ENCODE measurements around the gene EYS.
"Not testable (repeated sequence)": the region's sequence is repeated elsewhere in the genome, so short reads cannot be mapped to it uniquely, and the experiment has no call there.

Gene EYS

GRCh38 chr6:63806573-63806913 lies 1900.5 kb downstream of the EYS start:
- DNase-seq (ENCODE audit: low spot score) (no peak), FAIRE-seq (no peak)

DNA sequence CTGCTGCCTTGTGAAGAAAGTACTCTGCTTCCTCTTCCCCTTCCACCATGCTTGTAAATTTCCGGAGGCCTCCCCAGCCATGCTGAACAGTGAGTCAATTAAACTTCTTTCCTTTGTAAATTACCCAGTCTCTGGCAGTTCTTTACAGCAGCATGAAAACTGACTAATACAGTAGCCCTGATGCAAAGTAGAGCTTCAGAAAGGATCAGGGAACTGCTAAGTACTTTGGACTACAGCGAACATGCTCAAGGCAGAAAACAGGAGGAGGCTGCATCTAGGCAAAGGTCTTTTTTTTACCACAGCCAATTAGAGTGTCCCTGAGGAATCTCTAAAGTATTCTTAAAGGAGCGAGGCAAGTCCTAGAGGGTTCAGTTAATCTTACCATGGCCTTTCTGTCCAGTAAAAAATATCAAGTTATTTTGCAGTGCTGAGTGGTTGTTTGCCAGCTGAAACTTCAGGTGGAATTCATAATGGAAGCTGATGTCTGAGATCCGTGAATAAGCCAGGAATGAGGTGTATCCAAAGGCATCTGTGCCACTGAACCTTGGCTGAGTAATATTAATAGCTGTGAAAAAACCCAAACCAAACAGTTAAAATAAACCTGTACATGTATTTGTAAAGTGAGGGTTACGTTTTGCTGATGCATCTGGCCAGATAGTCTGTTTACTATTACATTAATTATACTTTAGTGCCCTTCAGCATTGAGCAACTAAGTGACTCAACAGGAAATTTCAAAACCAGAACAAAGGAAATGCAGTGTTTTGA lies 1901.0 kb downstream of the EYS start:
- FAIRE-seq (peak; percentile 77), DNase-seq (ENCODE audit: low spot score) (peak; percentile 66)

- DNase-seq (ENCODE audit: low spot score) (no peak), FAIRE-seq (no peak)
These were observed 1901.7 kb downstream of the EYS start for GRCh38 chr6:63805345-63805744.

DNA sequence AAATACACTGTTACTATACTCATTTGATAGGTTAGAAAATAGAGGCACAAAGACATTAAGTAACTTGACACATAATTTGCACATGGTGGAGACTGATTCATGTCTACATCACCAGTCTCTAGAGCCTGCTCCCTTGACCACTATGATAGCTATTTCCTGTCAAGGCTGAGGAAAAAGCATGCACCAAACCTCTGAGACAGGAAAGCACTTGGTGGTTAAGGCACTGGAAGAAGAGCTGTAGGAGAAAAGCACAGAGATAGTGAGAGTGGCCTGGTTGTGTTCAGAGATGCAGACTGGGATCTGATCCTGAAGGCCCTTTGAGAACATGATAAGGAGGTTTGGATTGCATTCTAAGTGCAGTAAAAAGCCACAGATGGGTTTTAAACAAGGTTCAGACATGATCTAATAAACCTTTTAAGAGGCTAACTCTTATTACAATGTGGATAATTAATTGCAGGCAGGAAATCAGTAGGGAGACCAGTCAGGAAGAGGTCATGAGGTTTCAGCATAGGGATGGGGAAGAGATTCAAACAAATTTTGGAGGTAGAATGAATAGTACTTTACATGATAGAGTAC lies 1902.6 kb downstream of the EYS start:
- FAIRE-seq (peak; percentile 85), DNase-seq (ENCODE audit: low spot score) (peak; percentile 87)

GRCh38 chr6:63803371-63803770 lies 1903.7 kb downstream of the EYS start:
- no peak for DNase-seq (ENCODE audit: low spot score)
- FAIRE-seq = no peak

GRCh38 chr6:63802606-63803206 lies 1904.3 kb downstream of the EYS start:
- DNase-seq (ENCODE audit: low spot score) (no peak), FAIRE-seq (peak; percentile 69)

DNA sequence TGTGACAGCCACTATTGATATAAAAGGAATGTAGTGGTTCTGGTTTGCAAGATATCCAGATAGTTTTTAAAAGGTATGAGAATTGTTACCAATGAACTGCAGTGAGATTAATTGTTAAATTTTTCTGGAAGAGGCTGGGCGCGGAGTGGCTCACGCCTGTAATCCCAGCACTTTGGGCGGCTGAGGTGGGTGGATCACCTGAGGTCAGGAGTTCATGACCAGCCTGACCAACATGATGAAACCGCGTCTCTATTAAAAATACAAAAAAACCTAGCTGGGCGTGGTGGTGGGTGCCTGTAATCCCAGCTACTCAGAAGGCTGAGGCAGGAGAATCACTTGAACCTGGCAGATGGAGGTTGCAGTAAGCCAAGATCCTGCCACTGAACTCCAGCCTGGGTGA lies 1906.6 kb downstream of the EYS start:
- not testable (repeated sequence) for FAIRE-seq; DNase-seq (ENCODE audit: low spot score)

DNA sequence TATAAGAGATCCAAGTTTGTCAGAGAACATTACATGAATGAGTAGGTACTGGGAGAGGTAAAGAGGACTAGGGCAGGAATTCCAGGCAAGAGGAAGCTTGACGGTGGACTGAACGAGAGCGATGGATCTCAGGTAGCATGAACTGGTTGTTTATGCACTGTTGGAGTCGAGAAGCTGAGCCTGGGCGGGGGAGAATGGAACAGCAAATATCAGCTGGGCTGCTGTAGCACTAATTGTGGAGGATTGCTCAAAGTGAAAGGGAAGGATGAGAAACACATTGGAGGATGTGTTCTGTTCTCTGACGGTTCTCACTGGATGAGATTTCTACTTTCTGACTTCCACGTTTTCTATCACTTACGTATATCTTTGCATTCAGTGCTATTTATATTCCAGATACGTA lies 1907.2 kb downstream of the EYS start:
- FAIRE-seq (no peak), DNase-seq (ENCODE audit: low spot score) (no peak)

GRCh38 chr6:63799313-63799712 lies 1907.7 kb downstream of the EYS start:
- FAIRE-seq = no peak

DNA sequence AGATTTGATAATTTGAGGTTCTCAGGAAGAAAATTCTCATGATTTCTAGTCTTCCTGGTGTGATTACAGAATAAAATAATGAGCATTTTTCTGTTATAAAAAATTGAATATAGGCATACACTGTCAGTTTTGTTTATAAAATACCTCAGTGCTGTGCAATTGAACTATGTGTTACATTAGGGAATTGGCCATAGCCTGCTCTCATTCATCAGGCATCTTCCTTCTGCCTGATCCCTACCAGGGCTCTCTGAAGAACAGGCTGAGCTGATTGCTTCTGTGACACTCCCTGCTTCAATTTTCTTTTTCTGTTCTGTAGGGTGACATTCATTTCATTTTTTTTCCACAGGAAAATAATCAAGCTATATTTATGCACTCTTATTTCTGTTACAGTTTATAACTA lies 1908.6 kb downstream of the EYS start:
- FAIRE-seq = no peak
- no peak for DNase-seq (ENCODE audit: low spot score)

More at GRCh38 chr6:63799313-63799712, 1907.7 kb downstream of the EYS start:
- no peak for DNase-seq (ENCODE audit: low spot score)

DNA sequence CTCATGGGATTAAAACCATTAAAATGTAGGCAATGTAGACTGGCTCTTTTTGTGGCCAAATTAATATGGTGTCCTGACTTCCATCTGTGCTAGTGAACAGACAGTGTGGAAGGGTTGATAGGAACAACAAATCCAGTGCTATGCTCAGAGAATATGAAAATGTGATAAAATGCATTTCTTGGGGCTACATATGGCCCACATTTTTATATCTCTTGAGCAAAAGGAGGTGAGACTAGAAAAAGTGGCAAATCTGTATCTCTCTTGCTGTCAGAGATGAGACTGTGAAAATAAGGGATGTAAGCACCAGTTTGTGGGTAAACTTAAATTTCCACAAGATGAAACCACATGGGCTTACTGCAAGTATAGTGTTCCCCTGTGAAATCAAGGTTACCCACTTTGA lies 1909.3 kb downstream of the EYS start:
- FAIRE-seq (no peak), DNase-seq (ENCODE audit: low spot score) (no peak)

DNA sequence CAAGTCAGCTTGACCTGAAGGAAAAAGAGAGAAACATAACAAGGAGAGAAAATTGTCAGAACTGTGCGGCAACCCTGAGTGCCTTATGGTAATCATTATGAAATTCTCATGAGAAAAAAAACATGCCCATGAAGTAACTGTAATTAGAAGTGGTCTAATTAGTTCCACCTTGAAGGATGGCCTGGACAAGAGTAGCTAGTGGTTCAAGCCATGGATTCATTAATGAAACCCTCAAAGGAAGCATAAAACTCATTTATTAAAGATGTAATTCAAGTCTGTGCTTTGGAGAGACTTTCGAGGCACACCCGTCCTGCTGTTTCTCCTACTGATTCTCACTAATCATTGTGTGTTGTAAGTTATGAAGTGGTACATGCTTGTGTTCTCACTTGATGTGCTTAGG lies 1911.2 kb downstream of the EYS start:
- no peak for FAIRE-seq
- no peak for DNase-seq (ENCODE audit: low spot score)

GRCh38 chr6:63795006-63795405 lies 1912.0 kb downstream of the EYS start:
- no peak for FAIRE-seq

DNA sequence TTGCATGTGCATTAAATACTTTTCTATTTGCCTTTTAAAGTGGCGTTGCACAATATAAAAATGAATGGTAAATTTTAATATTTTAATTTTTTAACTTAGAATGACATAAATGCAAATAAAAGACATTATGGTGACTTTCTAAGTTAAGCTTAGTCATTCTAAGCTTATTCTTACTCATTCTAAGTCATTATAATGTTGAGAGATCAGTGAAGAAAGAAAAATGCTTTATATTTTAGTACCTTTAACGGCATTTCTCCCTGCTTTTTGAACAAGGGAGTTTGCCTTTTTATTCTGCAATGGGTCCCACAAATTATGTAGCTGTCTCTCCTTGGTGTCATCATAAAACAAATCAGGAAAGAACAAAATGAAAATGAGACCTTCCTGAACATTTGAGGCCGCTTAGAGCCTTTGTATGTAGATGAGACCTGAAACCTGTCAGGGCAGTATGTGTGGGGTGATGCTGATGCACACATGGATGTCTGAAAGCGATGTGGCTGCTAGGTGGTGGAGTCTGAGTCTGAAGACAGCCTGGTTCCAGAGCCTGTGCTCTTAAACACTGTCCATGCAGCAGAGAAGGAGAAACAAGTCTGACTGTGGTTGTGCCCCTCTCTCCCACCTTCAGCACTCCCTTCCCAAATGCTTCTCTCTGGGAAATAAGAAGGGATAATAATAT lies 1913.4 kb downstream of the EYS start:
- DNase-seq (ENCODE audit: low spot score) (no peak), FAIRE-seq (no peak)

More at GRCh38 chr6:63795006-63795405, 1912.0 kb downstream of the EYS start:
- no peak for DNase-seq (ENCODE audit: low spot score)

- FAIRE-seq (no peak), DNase-seq (ENCODE audit: low spot score) (no peak)
These were observed 1914.1 kb downstream of the EYS start for GRCh38 chr6:63792736-63793464.

DNA sequence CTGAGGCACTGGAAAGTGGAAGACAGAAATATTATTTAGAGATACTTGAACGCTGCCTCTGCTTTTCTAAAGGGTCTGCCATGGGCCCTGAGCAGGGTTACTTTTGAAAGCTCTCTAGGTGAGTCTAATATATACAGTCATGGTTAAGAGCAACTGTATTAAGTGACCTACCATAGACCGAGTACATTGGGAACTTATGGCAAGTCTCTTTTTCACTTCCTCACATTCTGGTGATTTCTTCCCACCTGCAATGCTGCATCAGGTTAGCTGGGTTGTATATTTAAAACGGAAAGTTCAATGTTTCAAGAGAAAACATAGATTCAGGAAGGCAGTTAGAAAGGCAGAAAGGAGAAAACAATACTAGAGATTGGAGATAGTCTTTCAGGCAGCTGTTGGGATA lies 1916.7 kb downstream of the EYS start:
- FAIRE-seq (no peak), DNase-seq (ENCODE audit: low spot score) (no peak)

- FAIRE-seq (no peak), DNase-seq (ENCODE audit: low spot score) (no peak)
These were observed 1917.3 kb downstream of the EYS start for GRCh38 chr6:63789699-63790098.

- FAIRE-seq = no peak
- DNase-seq (ENCODE audit: low spot score) = no peak
These were observed 1918.5 kb downstream of the EYS start for GRCh38 chr6:63788569-63788968.

- no peak for FAIRE-seq
- no peak for DNase-seq (ENCODE audit: low spot score)
These were observed 1920.0 kb downstream of the EYS start for GRCh38 chr6:63787021-63787420.

- DNase-seq (ENCODE audit: low spot score) (no peak), FAIRE-seq (no peak)
These were observed 1922.0 kb downstream of the EYS start for GRCh38 chr6:63785006-63785405.

DNA sequence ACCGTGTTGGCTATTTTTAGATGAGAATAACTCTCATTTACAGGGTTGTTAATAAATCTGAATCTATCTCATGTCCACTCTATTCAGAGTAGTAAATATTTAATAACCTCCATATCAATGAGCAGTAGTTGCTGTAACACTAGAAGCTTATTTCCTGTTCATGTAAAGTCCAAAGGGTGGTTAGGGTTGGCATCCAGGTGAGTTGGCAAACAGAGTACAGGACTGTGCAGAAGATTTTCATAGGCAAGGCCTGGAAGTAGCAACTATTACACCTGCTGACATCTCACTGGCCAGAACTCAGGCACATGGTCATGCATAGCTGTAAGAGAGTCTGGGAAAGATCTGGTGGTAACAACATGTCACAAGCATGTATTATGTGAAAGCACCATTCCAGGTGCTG lies 1923.9 kb downstream of the EYS start:
- FAIRE-seq = no peak

DNA sequence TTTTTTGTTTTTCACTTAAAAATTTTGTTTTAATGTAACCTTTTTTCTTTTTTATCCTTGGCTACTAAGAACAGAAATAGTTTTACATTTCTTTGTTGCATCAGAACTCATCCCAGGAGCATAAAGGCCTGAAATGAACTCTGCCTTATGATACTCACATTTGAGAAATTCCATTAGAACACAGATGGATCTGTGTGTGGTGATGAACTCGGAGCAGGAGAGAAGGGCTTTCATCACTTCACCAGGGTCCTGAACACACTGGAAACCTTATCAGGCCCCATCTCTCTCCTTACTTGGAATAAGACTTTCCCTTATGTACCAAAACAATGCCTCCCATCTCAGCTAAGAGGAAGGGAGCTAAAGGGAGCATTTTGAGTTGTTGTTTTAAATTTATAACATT lies 1932.1 kb downstream of the EYS start:
- no peak for FAIRE-seq

More for the DNA sequence above, 1923.9 kb downstream of the EYS start:
- no peak for DNase-seq (ENCODE audit: low spot score)

More for the DNA sequence above, 1932.1 kb downstream of the EYS start:
- DNase-seq (ENCODE audit: low spot score) = no peak
